ENCODE measurements around the gene RALGPS1.

DNA sequence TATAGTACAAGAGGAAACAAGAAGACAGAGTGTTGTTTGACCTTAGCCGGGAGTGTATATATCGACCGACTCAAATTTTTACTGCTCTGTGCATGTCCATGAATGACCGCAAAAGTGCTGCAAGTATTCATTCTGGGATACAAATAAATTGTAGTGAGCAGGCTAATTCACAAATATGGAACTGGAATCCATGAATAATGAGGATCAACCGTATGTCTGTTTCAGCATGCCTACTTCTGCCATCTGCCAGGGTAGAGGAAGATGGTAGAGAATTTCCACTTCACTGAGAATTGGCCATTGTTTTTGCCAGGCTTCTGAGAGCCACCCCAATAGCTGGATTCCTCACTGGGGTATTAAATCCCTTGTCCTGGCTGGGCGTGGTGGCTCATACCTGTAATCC, 8.5 kb upstream of the RALGPS1 start:
- TF ChIP-seq POLR2A (IDR thresholded peaks at IDR 0.05) (no peak), POLR2AphosphoS5 (IDR thresholded peaks at IDR 0.05) (no peak), EP300 (IDR thresholded peaks at IDR 0.05) (no peak)
